GM18909 (cell line): ENCODE results near the gene UBE2M.

Experiments used
- ATAC-seq: cut with Tn5 transposase; IDR thresholded peaks from one replicate; pipeline ENCODE4 v1.9.1; 2021; ENCODE audit warnings: mild to moderate bottlenecking; ENCODE audit not compliant: unreplicated experiment, poor library complexity

The UBE2M gene

GRCh38 chr19:58557221-58558065 lies 968 bp downstream of the UBE2M start:
- no peak for ATAC-seq

- ATAC-seq = no peak
Measured at GRCh38 chr19:58556622-58557220, 1.7 kb downstream of the UBE2M start.

- no peak for ATAC-seq
Measured at GRCh38 chr19:58555920-58556621, 2.3 kb downstream of the UBE2M start.

- ATAC-seq = no peak
Measured at GRCh38 chr19:58555369-58555885, 3.0 kb downstream of the UBE2M start.

- peak; percentile 33 for ATAC-seq
Measured at GRCh38 chr19:58554494-58555368, 3.7 kb downstream of the UBE2M start, which contains the start of gene CHMP2A. Gene CHMP2A, minus strand, starts transcription at chr19:58555105. Its CDS starts 893 bp downstream, at chr19:58554212.

GRCh38 chr19:58553799-58554493 lies 4.5 kb downstream of the UBE2M start:
- ATAC-seq = no peak

- no peak for ATAC-seq
Measured at GRCh38 chr19:58552655-58553054, 5.8 kb downstream of the UBE2M start.

- no peak for ATAC-seq
Measured at GRCh38 chr19:58551577-58552471, 6.6 kb downstream of the UBE2M start.

- no peak for ATAC-seq
Measured at GRCh38 chr19:58551123-58551497, 7.3 kb downstream of the UBE2M start.

GRCh38 chr19:58550362-58551122 lies 7.9 kb downstream of the UBE2M start:
- ATAC-seq = no peak

GRCh38 chr19:58549664-58550361 lies 8.6 kb downstream of the UBE2M start:
- no peak for ATAC-seq

- no peak for ATAC-seq
Measured at GRCh38 chr19:58548859-58549663, 9.3 kb downstream of the UBE2M start.

GRCh38 chr19:58547323-58548312 lies 10.8 kb downstream of the UBE2M start:
- no peak for ATAC-seq

GRCh38 chr19:58546019-58546530 lies 12.3 kb downstream of the UBE2M start:
- no peak for ATAC-seq
